ENCODE data around the gene ZNF546. TPM values are rescaled to one million over a fixed set of nuclear protein-coding genes. Genes with fewer than 3 reads are reported as not detected.
"Not testable (repeated sequence)": the region's sequence is repeated elsewhere in the genome, so short reads cannot be mapped to it uniquely, and the experiment has no call there.

The ZNF546 gene
- 16.4 TPM for total RNA-seq

GRCh38 chr19:39996811-39997637 is at the start of gene ZNF546:
Gene ZNF546 (plus strand): TSS chr19:39997060. CDS start chr19:39998327, 1,267 bp downstream.
- peak; percentile 95 for DNase-seq

- no peak for DNase-seq
These were observed 47.7 kb upstream of the ZNF546 start for GRCh38 chr19:39949026-39949747.

GRCh38 chr19:39951065-39951650 is 45.7 kb upstream of the ZNF546 start:
- DNase-seq = no peak

- DNase-seq = no peak
These were observed 45.2 kb upstream of the ZNF546 start for GRCh38 chr19:39951686-39952085.

GRCh38 chr19:39953915-39954314 is 42.9 kb upstream of the ZNF546 start:
- no peak for DNase-seq

- DNase-seq = not testable (repeated sequence)
These were observed 39.0 kb upstream of the ZNF546 start for GRCh38 chr19:39957886-39958285.

- DNase-seq = not testable (repeated sequence)
These were observed 37.9 kb upstream of the ZNF546 start for GRCh38 chr19:39958942-39959341.

GRCh38 chr19:39959407-39959806 is 37.5 kb upstream of the ZNF546 start:
- DNase-seq = not testable (repeated sequence)

GRCh38 chr19:39963898-39964297 is 33.0 kb upstream of the ZNF546 start:
- no peak for DNase-seq

- DNase-seq = no peak
These were observed 30.2 kb upstream of the ZNF546 start for GRCh38 chr19:39966617-39967016.

- no peak for DNase-seq
These were observed 29.3 kb upstream of the ZNF546 start for GRCh38 chr19:39967561-39967960.

GRCh38 chr19:39968789-39969188 is 28.1 kb upstream of the ZNF546 start:
- DNase-seq = no peak

GRCh38 chr19:39969266-39969665 is 27.6 kb upstream of the ZNF546 start:
- DNase-seq = peak; percentile 9

GRCh38 chr19:39969681-39970424 is 27.0 kb upstream of the ZNF546 start:
- no peak for DNase-seq

GRCh38 chr19:39970425-39970674 is 26.5 kb upstream of the ZNF546 start:
- no peak for DNase-seq

- peak; percentile 99 for DNase-seq
These were observed 26.0 kb upstream of the ZNF546 start, which contains the start of gene PSMC4 for GRCh38 chr19:39970675-39971379. Gene PSMC4 (plus strand): TSS chr19:39971165. CDS start chr19:39971203, 38 bp downstream.

GRCh38 chr19:39971380-39972035 is 25.4 kb upstream of the ZNF546 start:
- no peak for DNase-seq

GRCh38 chr19:39974377-39975155 is 22.3 kb upstream of the ZNF546 start:
- no peak for DNase-seq

GRCh38 chr19:39982883-39983282 is 14.0 kb upstream of the ZNF546 start:
- DNase-seq = no peak

GRCh38 chr19:39983695-39984300 is 13.1 kb upstream of the ZNF546 start:
- DNase-seq = no peak

All from tongue (tissue), 2 donors.